ENCODE data around the gene CPEB3.

The CPEB3 gene

GRCh38 chr10:92009445-92009844 is 281.4 kb downstream of the CPEB3 start:
- H3K4me3 ChIP-seq (ENCODE audit: low read length): no peak overlapping the region

GRCh38 chr10:92005978-92006377 is 284.9 kb downstream of the CPEB3 start:
- no peak overlapping the region for H3K4me3 ChIP-seq (ENCODE audit: low read length)
- no peak for TF ChIP-seq ZNF274 (IDR thresholded peaks at IDR 0.05; ENCODE audit: low read depth, low read length)

More at GRCh38 chr10:92009445-92009844, 281.4 kb downstream of the CPEB3 start:
- no peak for TF ChIP-seq ZNF274 (IDR thresholded peaks at IDR 0.05; ENCODE audit: low read depth, low read length)

GRCh38 chr10:92003258-92003657 is 287.6 kb downstream of the CPEB3 start:
- no peak for TF ChIP-seq ZNF274 (IDR thresholded peaks at IDR 0.05; ENCODE audit: low read depth, low read length)
- H3K4me3 ChIP-seq (ENCODE audit: low read length): no peak overlapping the region

GRCh38 chr10:92001995-92002394 is 288.9 kb downstream of the CPEB3 start:
- no peak overlapping the region for H3K4me3 ChIP-seq (ENCODE audit: low read length)
- TF ChIP-seq ZNF274 (IDR thresholded peaks at IDR 0.05; ENCODE audit: low read depth, low read length): no peak

GRCh38 chr10:92001581-92001980 is 289.3 kb downstream of the CPEB3 start:
- no peak for TF ChIP-seq ZNF274 (IDR thresholded peaks at IDR 0.05; ENCODE audit: low read depth, low read length)
- no peak overlapping the region for H3K4me3 ChIP-seq (ENCODE audit: low read length)
